ENCODE measurements around the gene RIMS1. TPM values are rescaled to one million over a fixed set of nuclear protein-coding genes. Genes with fewer than 3 reads are reported as not detected.

RIMS1 gene
- total RNA-seq, 1 donor from 2014 or later = 24.7 TPM

- no peak for TF ChIP-seq CTCF (IDR thresholded peaks at IDR 0.05)
- Mint-ChIP-seq H3K4me1 (ENCODE audit: unreplicated experiment) (no peaks in the 10 kb centered on the region), H3K36me3 (ENCODE audit: unreplicated experiment) (no peaks in the 10 kb centered on the region), H3K4me3 (ENCODE audit: unreplicated experiment) (no peak overlapping the region), H3K27ac (ENCODE audit: unreplicated experiment) (no peak overlapping the region), H3K9me3 (ENCODE audit: unreplicated experiment) (no peaks in the 10 kb centered on the region), H3K27me3 (ENCODE audit: unreplicated experiment) (peaks cover 65% of the 10 kb centered on the region)
- DNase-seq (ENCODE audit: extremely low spot score, unreplicated experiment) = no peak
Observed at GRCh38 chr6:72081871-72082270, 195.5 kb downstream of the RIMS1 start.

GRCh38 chr6:72083976-72084375 lies 197.6 kb downstream of the RIMS1 start:
- no peak overlapping the region for H3K27ac Mint-ChIP-seq (ENCODE audit: unreplicated experiment)
- no peak overlapping the region for H3K4me3 Mint-ChIP-seq (ENCODE audit: unreplicated experiment)
- H3K4me1 Mint-ChIP-seq (ENCODE audit: unreplicated experiment) = no peaks in the 10 kb centered on the region
- TF ChIP-seq CTCF (IDR thresholded peaks at IDR 0.05) = no peak
- DNase-seq (ENCODE audit: extremely low spot score, unreplicated experiment) = no peak
- H3K27me3 Mint-ChIP-seq (ENCODE audit: unreplicated experiment) = peaks cover 52% of the 10 kb centered on the region
- no peaks in the 10 kb centered on the region for H3K36me3 Mint-ChIP-seq (ENCODE audit: unreplicated experiment)
- no peaks in the 10 kb centered on the region for H3K9me3 Mint-ChIP-seq (ENCODE audit: unreplicated experiment)

GRCh38 chr6:72084992-72085569 lies 198.7 kb downstream of the RIMS1 start:
- no peak for DNase-seq (ENCODE audit: extremely low spot score, unreplicated experiment)
- H3K27me3 Mint-ChIP-seq (ENCODE audit: unreplicated experiment) = peaks cover 50% of the 10 kb centered on the region
- no peak overlapping the region for H3K4me3 Mint-ChIP-seq (ENCODE audit: unreplicated experiment)
- no peak overlapping the region for H3K27ac Mint-ChIP-seq (ENCODE audit: unreplicated experiment)
- H3K4me1 Mint-ChIP-seq (ENCODE audit: unreplicated experiment) = no peaks in the 10 kb centered on the region
- no peaks in the 10 kb centered on the region for H3K9me3 Mint-ChIP-seq (ENCODE audit: unreplicated experiment)
- TF ChIP-seq CTCF (IDR thresholded peaks at IDR 0.05) = peak; percentile 63
- no peaks in the 10 kb centered on the region for H3K36me3 Mint-ChIP-seq (ENCODE audit: unreplicated experiment)

GRCh38 chr6:72094506-72094905 lies 208.2 kb downstream of the RIMS1 start:
- Mint-ChIP-seq H3K4me3 (ENCODE audit: unreplicated experiment) (no peak overlapping the region), H3K4me1 (ENCODE audit: unreplicated experiment) (no peaks in the 10 kb centered on the region), H3K27me3 (ENCODE audit: unreplicated experiment) (peaks cover 24% of the 10 kb centered on the region), H3K36me3 (ENCODE audit: unreplicated experiment) (no peaks in the 10 kb centered on the region), H3K27ac (ENCODE audit: unreplicated experiment) (no peak overlapping the region), H3K9me3 (ENCODE audit: unreplicated experiment) (no peaks in the 10 kb centered on the region)
- no peak for TF ChIP-seq CTCF (IDR thresholded peaks at IDR 0.05)
- DNase-seq (ENCODE audit: extremely low spot score, unreplicated experiment) = no peak

- no peak for DNase-seq (ENCODE audit: extremely low spot score, unreplicated experiment)
- Mint-ChIP-seq H3K4me3 (ENCODE audit: unreplicated experiment) (no peak overlapping the region), H3K4me1 (ENCODE audit: unreplicated experiment) (peaks cover 5% of the 10 kb centered on the region), H3K9me3 (ENCODE audit: unreplicated experiment) (no peaks in the 10 kb centered on the region), H3K36me3 (ENCODE audit: unreplicated experiment) (no peaks in the 10 kb centered on the region), H3K27me3 (ENCODE audit: unreplicated experiment) (peaks cover 8% of the 10 kb centered on the region), H3K27ac (ENCODE audit: unreplicated experiment) (no peak overlapping the region)
- no peak for TF ChIP-seq CTCF (IDR thresholded peaks at IDR 0.05)
Observed at GRCh38 chr6:72102561-72102960, 216.2 kb downstream of the RIMS1 start.

Data from osteocyte (in vitro differentiated cells).